Mucosa of descending colon (tissue), 3 donors: ENCODE data around the gene COL9A3. TPM values are rescaled to one million over a fixed set of nuclear protein-coding genes. Genes with fewer than 3 reads are reported as not detected.

Source experiments
- ATAC-seq: fragments of 200-7000 bp; cut with Tn5 transposase; one replicate; pipeline ENCODE4 v1.9.1; 2020; ENCODE audit warnings: mild to moderate bottlenecking, moderate library complexity
- DNase-seq, 3 donors: peaks; one replicate each; pipeline ENCODE4 v3.0.0-alpha.2; 2020
- H3K36me3 ChIP-seq: fragments of 200-600 bp; one replicate; pipeline ENCODE4 v1.8.0; 2021; ENCODE audit warnings: low read depth, mild to moderate bottlenecking
- H3K4me1 ChIP-seq: fragments of 200-600 bp; one replicate; pipeline ENCODE4 v1.8.0; 2021; ENCODE audit warnings: low read depth, mild to moderate bottlenecking
- H3K4me3 ChIP-seq: fragments of 200-600 bp; one replicate; pipeline ENCODE4 v1.8.0; 2021; ENCODE audit warnings: mild to moderate bottlenecking
- H3K9me3 ChIP-seq: fragments of 200-600 bp; one replicate; pipeline ENCODE4 v1.8.0; 2021; ENCODE audit warnings: mild to moderate bottlenecking
- intact Hi-C, 2 donors: fragments of 100-400 bp; cut with DNase I in 1 of 2; cut with micrococcal nuclease in 1 of 2; formaldehyde crosslinking; loops; one replicate each; pipeline versions ENCODE4 v1.11.0 to v1.11.1; 2022; cut with DNase I, micrococcal nuclease
- total RNA-seq, 3 donors: library from RNA; stranded (reverse); fragmentation: NEBNext Ultra II Directional in 2 of 3; extraction: Animal tissue kit (Norgen Biotek cat#: 25700) in 2 of 3; gene quantifications; one replicate each; pipeline versions ENCODE4 v1.2.1 to v1.2.4, GENCODE V29; 2021 to 2023
- TF ChIP-seq, protein P1 (sequence below): fragments of 200-600 bp; IDR thresholded peaks from one replicate; pipeline ENCODE4 v1.8.0; 2022; ENCODE audit warnings: antibody characterized with exemption, mild to moderate bottlenecking
- donor health status: DM: no; HTN: no; CAD: no; lungs with moderate emphysema.
- donor health status: DM: no; HTN: no; CAD: no.
- donor health status: DM: no; HTN: yes; CAD: no.

Gene COL9A3
- total RNA-seq, 3 donors from 2014 or later: 0.70 to 12.4 (median 2.3) TPM

DNA sequence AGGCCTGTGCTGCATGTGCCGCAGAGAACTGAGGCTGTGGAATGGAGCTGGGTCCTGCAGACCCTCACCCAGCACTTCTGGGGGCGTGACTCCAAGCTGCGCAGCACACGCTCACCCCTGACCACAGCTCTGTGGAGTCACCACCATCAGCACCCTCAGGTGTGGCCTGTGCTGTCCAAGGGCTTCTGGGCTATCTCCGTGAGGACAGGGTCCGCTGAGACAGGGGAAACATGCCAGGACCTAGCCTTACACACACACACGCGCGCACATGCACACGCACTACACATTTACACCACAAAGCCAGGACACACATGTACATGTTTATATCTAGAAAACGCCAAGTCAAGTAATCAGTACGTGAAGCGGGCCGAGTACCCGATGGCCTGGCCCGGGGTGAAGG lies 71.6 kb downstream of the COL9A3 start:
- DNase-seq: no peak
- H3K4me1 ChIP-seq: no peaks in the 10 kb centered on the region
- H3K4me3 ChIP-seq: no peak overlapping the region
- H3K36me3 ChIP-seq: peaks cover 23% of the 10 kb centered on the region
- intact Hi-C loops: no loop called here
- no peaks in the 10 kb centered on the region for H3K9me3 ChIP-seq
- TF ChIP-seq, protein P1, sequence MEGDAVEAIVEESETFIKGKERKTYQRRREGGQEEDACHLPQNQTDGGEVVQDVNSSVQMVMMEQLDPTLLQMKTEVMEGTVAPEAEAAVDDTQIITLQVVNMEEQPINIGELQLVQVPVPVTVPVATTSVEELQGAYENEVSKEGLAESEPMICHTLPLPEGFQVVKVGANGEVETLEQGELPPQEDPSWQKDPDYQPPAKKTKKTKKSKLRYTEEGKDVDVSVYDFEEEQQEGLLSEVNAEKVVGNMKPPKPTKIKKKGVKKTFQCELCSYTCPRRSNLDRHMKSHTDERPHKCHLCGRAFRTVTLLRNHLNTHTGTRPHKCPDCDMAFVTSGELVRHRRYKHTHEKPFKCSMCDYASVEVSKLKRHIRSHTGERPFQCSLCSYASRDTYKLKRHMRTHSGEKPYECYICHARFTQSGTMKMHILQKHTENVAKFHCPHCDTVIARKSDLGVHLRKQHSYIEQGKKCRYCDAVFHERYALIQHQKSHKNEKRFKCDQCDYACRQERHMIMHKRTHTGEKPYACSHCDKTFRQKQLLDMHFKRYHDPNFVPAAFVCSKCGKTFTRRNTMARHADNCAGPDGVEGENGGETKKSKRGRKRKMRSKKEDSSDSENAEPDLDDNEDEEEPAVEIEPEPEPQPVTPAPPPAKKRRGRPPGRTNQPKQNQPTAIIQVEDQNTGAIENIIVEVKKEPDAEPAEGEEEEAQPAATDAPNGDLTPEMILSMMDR: no peak
- ATAC-seq: no peak

DNA sequence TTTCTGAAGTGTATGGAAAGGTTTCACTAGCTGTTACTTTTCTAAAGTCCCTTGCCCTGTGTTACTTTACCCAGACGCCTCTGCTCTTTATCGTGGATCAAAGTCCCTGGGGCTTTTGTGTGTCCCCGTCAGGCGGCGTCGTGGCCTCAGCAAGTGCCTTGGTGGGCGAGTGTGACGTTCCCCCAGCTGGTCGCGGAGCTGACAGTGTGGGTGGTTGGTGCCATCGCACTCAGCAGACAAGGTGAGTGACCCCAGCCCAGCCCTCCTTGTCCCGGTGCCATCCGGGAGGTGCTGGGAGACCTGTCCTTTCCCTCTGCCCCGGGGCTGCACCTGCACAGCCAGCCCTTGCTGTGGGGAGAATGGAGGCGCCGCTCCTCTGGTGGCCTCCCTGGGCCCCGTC lies 72.1 kb downstream of the COL9A3 start:
- Histone ChIP-seq H3K9me3 (no peaks in the 10 kb centered on the region), H3K4me1 (no peaks in the 10 kb centered on the region), H3K36me3 (peaks cover 27% of the 10 kb centered on the region), H3K4me3 (no peak overlapping the region)
- DNase-seq: no peak
- TF ChIP-seq, protein P1: no peak
- intact Hi-C loops: no loop called here
- no peak for ATAC-seq

DNA sequence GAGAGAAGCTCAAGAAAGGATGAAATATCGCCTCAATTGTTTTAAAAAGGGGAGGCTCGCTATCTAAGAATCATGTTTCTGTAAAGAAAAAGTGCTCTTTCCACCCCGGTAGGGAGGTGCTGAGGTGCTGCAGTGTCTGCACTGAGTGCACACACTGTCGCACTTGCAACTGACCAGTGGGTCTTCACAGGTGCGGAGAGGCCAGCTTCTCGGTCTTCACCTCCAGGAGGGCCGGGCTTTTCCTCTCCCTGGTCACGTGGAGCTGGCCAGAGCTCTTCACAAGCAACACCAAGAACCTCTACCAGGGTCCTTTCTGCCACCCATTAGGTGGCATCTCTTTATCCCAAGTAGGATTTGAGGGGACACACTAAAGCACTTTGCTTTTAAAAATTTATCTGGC lies 72.6 kb downstream of the COL9A3 start:
- no peak for DNase-seq
- H3K36me3 ChIP-seq: peaks cover 32% of the 10 kb centered on the region
- intact Hi-C loops: no loop called here

DNA sequence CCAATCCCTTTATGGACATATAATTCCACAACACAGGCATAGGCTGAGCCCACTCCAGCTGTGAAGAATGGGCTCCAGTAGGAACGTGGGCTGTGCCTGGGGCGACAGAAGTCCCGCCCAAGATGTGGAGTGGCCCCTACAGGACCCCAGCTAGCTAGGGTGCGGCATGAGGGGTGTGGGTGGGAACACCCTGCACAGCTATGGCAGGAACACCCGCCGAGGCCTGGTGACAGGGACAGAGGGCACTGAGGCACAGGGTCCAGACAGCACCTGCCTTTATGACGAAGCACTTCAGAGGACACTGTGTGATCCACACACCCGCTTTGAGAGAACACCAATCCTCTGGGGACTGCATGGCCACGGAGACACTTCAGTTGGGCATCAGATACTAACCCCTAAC lies 73.0 kb downstream of the COL9A3 start:
- H3K36me3 ChIP-seq: peaks cover 35% of the 10 kb centered on the region
- ATAC-seq: no peak
- H3K4me1 ChIP-seq: no peaks in the 10 kb centered on the region
- TF ChIP-seq, protein P1: no peak
- no peak for DNase-seq
- intact Hi-C loops: no loop called here
- no peaks in the 10 kb centered on the region for H3K9me3 ChIP-seq
- H3K4me3 ChIP-seq: no peak overlapping the region

More for the DNA sequence above, 72.6 kb downstream of the COL9A3 start:
- H3K9me3 ChIP-seq: no peaks in the 10 kb centered on the region
- H3K4me1 ChIP-seq: no peaks in the 10 kb centered on the region
- TF ChIP-seq, protein P1: no peak
- H3K4me3 ChIP-seq: no peak overlapping the region
- ATAC-seq: no peak

DNA sequence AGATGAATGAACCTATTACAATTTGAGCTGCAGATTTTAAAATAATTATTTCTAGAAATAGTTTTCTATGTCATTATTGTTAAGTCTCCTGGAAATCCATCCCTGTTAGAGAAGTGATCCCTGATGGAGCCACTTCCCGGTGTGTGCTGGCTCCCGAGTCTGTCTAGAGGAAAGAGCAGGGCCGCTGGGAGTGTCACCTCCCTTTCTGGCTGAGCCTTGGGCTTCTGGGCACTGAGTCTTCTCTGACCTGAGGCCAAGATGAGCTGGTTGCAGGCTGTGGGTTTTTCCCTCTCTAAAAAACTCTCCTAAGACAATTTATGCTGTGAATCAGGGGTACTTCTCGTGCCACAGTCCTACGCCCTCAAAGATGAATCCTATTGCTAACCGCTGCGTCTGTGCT lies 73.6 kb downstream of the COL9A3 start:
- Histone ChIP-seq H3K4me3 (no peak overlapping the region), H3K9me3 (no peaks in the 10 kb centered on the region), H3K4me1 (no peaks in the 10 kb centered on the region), H3K36me3 (peaks cover 35% of the 10 kb centered on the region)
- TF ChIP-seq, protein P1: no peak
- DNase-seq (no peak), ATAC-seq (no peak)
- intact Hi-C loops: no loop called here

Other genes starting within 250 kb of the COL9A3 start
- gene SLCO4A1, start 174.5 kb upstream of the COL9A3 start, total RNA-seq: 10 to 100 TPM; 13.3 to 18.5 (median 15.0) TPM
- gene NTSR1, start 108.2 kb upstream of the COL9A3 start, total RNA-seq: 10 to 100 TPM in 1 of 3 donors, under 1 TPM in 1, not detected in 1; 0.31 to 22.1 TPM
- 10 to 100 TPM in 1 of 3 donors, 1 to 10 TPM in 2; 7.1 to 11.0 (median 8.3) TPM for gene MRGBP, start 20.6 kb upstream of the COL9A3 start, total RNA-seq
- gene OGFR, start 12.2 kb upstream of the COL9A3 start, total RNA-seq: 10 to 100 TPM; 39.3 to 63.1 (median 48.5) TPM
- 10 to 100 TPM in 1 of 3 donors, 1 to 10 TPM in 2; 4.3 to 13.3 (median 6.6) TPM for gene TCFL5, start 44.8 kb downstream of the COL9A3 start, total RNA-seq
- 10 to 100 TPM; 53.4 to 72.5 (median 67.4) TPM for gene DIDO1, start 109.5 kb downstream of the COL9A3 start, total RNA-seq
- 10 to 100 TPM; 32.6 to 37.1 (median 34.2) TPM for gene GID8, start 121.1 kb downstream of the COL9A3 start, total RNA-seq
- gene SLC17A9, start 135.7 kb downstream of the COL9A3 start, total RNA-seq: 10 to 100 TPM in 1 of 3 donors, 1 to 10 TPM in 2; 4.8 to 22.2 (median 6.4) TPM
- not detected for gene BHLHE23, start 189.9 kb downstream of the COL9A3 start, total RNA-seq